ENCODE results near the gene GTF2H1.

GRCh38 chr11:18317551-18317950 lies 4.8 kb upstream of the GTF2H1 start:
- TF ChIP-seq CTCF (IDR thresholded peaks at IDR 0.05), result no peak
- no peak for TF ChIP-seq POLR2A (IDR thresholded peaks at IDR 0.05)
- no peak for TF ChIP-seq POLR2AphosphoS5 (IDR thresholded peaks at IDR 0.05)
